Bronchial epithelial cell (primary cell): ENCODE data around the gene BTBD19. TPM values are rescaled to one million over a fixed set of nuclear protein-coding genes. Genes with fewer than 3 reads are reported as not detected.

Source experiments
- DNase-seq: peaks from one replicate; pipeline ENCODE4 v3.0.0-alpha.2; 2010; ENCODE audit warnings: low read depth
- FAIRE-seq: peaks from 2 replicates; lab custom pipeline; 2011; peaks lifted over from hg19 to GRCh38; lab: Jason Lieb, UNC
- H3K27me3 ChIP-seq: 2 replicates; pipeline ENCODE4 v1.5.1; 2011; ENCODE audit warnings: low read length; ENCODE audit not compliant: control insufficient read depth, insufficient read depth
- H3K36me3 ChIP-seq: 2 replicates; pipeline ENCODE4 v1.5.1; 2011; ENCODE audit warnings: low read length; ENCODE audit not compliant: control insufficient read depth, insufficient read depth
- H3K4me3 ChIP-seq: 2 replicates; pipeline ENCODE4 v1.5.1; 2011; ENCODE audit warnings: mild to moderate bottlenecking, low read depth, low read length, control low read depth
- total RNA-seq: library from RNA; depleted of rRNA; stranded (reverse); fragments of >200 nt; gene quantifications from 2 replicates; pipeline ENCODE4 v1.2.1, GENCODE V29; 2014
- TF ChIP-seq, protein P1 (sequence below): IDR thresholded peaks from 2 replicates; pipeline ENCODE4 v1.5.1; 2011; ENCODE audit warnings: mild to moderate bottlenecking, moderate library complexity, low read length, control low read depth, inconsistent platforms; ENCODE audit not compliant: insufficient read depth, severe bottlenecking

The BTBD19 gene
- total RNA-seq, 1 donor from 2014 or later: 0.53 TPM

DNA sequence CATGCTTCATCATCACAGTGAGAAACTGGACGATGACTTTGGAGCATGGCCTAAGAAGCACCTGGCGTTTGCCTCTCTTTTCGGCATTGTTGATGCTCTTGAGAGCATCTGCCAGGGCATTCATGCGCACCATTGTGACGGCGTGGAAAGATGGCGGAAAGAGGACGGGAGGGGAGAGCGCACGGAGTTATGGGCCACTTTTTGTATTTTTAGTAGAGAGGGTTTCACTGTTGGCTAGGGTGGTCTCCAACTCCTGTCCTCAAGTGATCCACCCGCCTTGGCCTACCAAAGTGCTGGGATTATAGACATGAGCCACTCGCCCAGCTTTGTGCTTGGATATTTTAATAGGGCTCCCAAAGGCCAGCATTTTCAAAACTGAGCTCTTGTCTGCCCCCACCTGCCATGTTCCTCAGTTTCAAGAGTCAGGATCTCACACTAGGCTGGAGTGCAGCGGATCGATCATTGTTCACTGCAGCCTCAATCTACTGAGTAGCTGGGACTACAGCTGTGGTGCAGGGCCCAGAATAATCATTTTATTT, 27.7 kb upstream of the BTBD19 start:
- TF ChIP-seq, protein P1, sequence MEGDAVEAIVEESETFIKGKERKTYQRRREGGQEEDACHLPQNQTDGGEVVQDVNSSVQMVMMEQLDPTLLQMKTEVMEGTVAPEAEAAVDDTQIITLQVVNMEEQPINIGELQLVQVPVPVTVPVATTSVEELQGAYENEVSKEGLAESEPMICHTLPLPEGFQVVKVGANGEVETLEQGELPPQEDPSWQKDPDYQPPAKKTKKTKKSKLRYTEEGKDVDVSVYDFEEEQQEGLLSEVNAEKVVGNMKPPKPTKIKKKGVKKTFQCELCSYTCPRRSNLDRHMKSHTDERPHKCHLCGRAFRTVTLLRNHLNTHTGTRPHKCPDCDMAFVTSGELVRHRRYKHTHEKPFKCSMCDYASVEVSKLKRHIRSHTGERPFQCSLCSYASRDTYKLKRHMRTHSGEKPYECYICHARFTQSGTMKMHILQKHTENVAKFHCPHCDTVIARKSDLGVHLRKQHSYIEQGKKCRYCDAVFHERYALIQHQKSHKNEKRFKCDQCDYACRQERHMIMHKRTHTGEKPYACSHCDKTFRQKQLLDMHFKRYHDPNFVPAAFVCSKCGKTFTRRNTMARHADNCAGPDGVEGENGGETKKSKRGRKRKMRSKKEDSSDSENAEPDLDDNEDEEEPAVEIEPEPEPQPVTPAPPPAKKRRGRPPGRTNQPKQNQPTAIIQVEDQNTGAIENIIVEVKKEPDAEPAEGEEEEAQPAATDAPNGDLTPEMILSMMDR: no peak
- no peak for FAIRE-seq
- no peaks in the 10 kb centered on the region for H3K27me3 ChIP-seq
- no peak overlapping the region for H3K4me3 ChIP-seq
- DNase-seq: no peak
- H3K36me3 ChIP-seq: peaks cover 28% of the 10 kb centered on the region

DNA sequence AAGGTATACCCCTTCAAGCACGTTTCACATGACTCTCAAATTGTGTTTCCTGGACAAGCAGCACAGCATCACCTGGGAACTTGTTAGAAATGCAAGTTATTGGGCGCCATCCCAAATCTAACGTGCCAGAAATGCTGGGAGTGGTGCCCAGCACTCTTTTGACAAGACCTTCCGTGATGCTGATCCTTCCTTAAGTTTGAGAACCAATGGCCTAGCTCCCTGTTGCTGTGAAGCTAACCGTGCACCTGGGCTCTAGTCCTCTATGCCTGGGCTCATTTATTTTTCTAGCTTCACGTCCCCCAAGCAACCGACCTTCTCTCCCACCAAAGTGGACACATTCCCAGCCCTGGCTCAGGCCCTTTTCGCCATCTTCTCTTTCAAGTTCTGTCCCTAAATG, 24.6 kb upstream of the BTBD19 start:
- Histone ChIP-seq H3K36me3 (peaks cover 4% of the 10 kb centered on the region), H3K27me3 (no peaks in the 10 kb centered on the region), H3K4me3 (peak overlapping the region; percentile 31)
- no peak for FAIRE-seq
- TF ChIP-seq, protein P1: no peak
- no peak for DNase-seq

DNA sequence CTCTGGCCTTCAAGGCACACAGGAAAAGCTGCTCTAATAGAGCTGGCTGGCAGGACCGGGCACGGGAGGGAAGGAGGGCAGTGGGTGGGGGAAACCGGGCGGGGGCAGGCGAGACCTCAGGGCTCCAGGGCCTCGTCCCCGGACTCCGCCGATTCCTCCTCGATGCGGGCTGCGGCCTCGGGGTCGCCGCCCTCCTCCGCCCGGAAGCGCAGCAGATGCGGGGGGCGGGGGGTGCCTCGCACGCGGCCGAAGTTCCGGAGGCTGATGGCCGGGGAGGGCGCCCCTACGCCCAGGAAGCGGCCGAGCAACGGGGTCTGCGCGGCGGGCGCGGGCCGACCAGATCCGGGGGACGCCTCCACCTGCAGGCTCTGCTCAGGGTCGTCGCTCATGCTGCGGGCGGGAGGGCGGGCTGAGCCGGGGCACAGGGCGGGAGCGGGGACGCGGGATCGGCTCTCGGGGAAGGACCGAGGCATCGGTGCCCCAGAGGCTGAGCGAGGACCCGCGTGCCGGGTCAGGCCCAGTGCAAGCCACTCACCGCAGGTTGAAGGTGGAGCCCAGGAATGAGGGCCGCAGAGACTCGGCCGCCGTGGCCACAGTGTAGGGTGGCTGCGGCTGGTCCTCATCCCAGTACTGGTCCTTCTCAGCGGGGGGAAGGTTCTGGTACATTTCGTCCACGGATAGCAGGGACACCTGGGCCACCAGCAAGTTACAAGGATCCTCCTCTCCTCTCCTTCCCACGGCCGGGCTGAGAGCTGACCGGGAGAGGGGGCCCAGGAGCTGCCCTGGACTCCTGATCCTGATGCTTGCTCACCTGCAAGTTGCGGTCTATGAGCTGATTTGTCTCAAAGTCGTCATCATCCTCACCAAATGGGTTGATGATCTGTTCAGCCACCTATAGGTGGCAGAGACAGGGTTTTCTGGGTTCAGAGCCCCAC, 24.0 kb upstream of the BTBD19 start:
- FAIRE-seq (no peak), DNase-seq (no peak)
- H3K36me3 ChIP-seq: peaks cover 3% of the 10 kb centered on the region
- no peaks in the 10 kb centered on the region for H3K27me3 ChIP-seq
- peak overlapping the region; percentile 31 for H3K4me3 ChIP-seq
- TF ChIP-seq, protein P1: peak; percentile 11

DNA sequence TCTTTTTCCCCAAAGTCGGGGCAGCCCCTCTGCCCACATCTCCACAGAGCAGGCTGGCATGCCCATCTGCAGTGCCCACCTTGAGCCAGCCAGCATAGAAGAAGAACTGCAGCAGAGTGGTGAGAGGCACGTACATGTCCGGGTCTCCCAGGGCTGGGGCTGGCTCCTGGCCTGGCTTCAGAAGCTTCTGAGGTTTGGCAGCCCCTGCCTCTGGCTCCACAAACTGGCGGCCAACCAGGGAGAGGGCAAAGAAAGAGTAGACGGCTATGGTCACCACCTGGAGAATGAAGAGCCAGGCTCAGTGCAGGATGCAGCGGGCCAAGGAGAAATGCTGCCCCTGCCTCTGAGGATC, 23.3 kb upstream of the BTBD19 start:
- H3K36me3 ChIP-seq: peaks cover under 1% of the 10 kb centered on the region
- H3K4me3 ChIP-seq: no peak overlapping the region
- no peaks in the 10 kb centered on the region for H3K27me3 ChIP-seq
- TF ChIP-seq, protein P1: no peak
- FAIRE-seq (no peak), DNase-seq (no peak)

DNA sequence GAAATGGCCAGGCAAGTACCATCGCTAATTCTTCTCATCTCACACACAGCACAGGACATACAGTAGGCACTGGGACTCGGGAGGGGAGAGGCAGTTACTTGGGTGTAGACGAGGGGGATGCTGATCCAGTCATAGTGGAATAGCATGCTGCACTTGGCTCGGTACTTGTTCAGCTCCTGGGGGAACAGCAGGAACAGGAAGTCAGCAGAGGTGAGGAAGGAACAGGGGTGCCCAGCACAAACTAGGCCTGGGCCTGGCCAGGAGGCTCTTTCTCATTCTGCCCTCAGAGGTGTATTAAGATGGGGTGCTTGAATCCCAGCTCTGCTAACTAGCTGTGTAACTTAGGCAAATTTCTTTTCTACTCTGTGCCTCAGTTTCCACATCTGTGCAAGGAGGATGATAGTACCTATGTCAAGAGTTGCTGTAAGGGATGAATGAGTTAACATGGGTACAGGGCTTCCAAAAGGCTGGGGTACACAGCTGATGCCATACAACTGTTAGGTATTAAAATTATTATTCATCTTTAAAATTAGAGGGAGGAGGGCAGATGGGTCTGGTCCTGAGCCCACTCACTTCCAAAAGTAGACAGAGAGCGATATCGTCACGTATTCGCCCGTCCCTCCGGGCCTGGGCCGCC, 22.7 kb upstream of the BTBD19 start:
- Histone ChIP-seq H3K36me3 (no peaks in the 10 kb centered on the region), H3K27me3 (no peaks in the 10 kb centered on the region), H3K4me3 (peak overlapping the region; percentile 40)
- TF ChIP-seq, protein P1: no peak
- no peak for DNase-seq
- no peak for FAIRE-seq
